Activated naive CD4-positive, alpha-beta T cell treated with anti-CD3 and anti-CD28 coated beads for 36 hours (primary cell): ENCODE results near the gene HNRNPR. TPM values are rescaled to one million over a fixed set of nuclear protein-coding genes. Genes with fewer than 3 reads are reported as not detected.

Source experiments
- CTCF ChIA-PET: fragments of 350-600 bp; sonication (Branson Sonifier 250); formaldehyde crosslinking; loops from one replicate; lab custom pipeline; 2021; ENCODE audit warnings: antibody characterized with exemption; lab: Charles Lee
- DNase-seq: peaks from one replicate; pipeline ENCODE4 v3.0.0-alpha.2; 2020
- H3K27ac Mint-ChIP-seq: one replicate; pipeline ENCODE4 v1.8.0; 2021; ENCODE audit warnings: mild to moderate bottlenecking, mixed read lengths
- H3K27me3 Mint-ChIP-seq: one replicate; pipeline ENCODE4 v1.8.0; 2021; ENCODE audit warnings: low read depth, mixed read lengths
- H3K36me3 Mint-ChIP-seq: one replicate; pipeline ENCODE4 v1.8.0; 2021; ENCODE audit warnings: low read depth, mixed read lengths
- H3K4me1 Mint-ChIP-seq: one replicate; pipeline ENCODE4 v1.8.0; 2021; ENCODE audit warnings: low read depth, mixed read lengths
- H3K4me3 Mint-ChIP-seq: one replicate; pipeline ENCODE4 v1.8.0; 2021; ENCODE audit warnings: mild to moderate bottlenecking, moderate library complexity, mixed read lengths
- H3K9me3 Mint-ChIP-seq: one replicate; pipeline ENCODE4 v1.8.0; 2021; ENCODE audit warnings: mixed read lengths
- intact Hi-C: fragments of 100-400 bp; cut with micrococcal nuclease; formaldehyde crosslinking; loops from one replicate; pipeline ENCODE4 v1.15.1; 2023
- total RNA-seq, 2 experiments: library from RNA; stranded (reverse); gene quantifications; one replicate each; pipeline ENCODE4 v1.2.3, GENCODE V29; 2021

Gene HNRNPR
- total RNA-seq, 2 experiments from 2014 or later: 203 to 208 TPM

DNA sequence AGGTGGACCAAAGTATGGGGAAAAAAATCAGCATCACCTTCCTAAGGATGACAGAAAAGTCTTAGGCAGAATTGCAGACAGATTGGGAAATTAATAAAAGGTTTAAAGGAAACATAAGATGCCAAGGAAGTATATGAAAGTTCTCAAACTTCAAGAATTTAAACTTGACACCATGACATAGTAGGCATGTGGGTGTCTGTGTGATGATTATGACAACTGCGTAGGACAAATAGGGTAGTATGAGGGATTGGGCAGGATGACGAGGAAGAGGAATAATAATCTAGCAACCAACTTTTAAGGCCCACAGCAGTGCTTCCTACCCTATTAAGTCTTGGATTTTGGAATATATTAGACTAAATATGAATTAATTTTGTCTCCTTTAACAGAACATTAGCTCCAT, 52.4 kb downstream of the HNRNPR start:
- no peak for DNase-seq
- no peaks in the 10 kb centered on the region for H3K4me1 Mint-ChIP-seq
- no peak overlapping the region for H3K4me3 Mint-ChIP-seq
- intact Hi-C loops: no loop called here
- CTCF ChIA-PET: no interaction called here
- no peak overlapping the region for H3K27ac Mint-ChIP-seq
- no peaks in the 10 kb centered on the region for H3K27me3 Mint-ChIP-seq
- no peaks in the 10 kb centered on the region for H3K9me3 Mint-ChIP-seq
- peaks cover 6% of the 10 kb centered on the region for H3K36me3 Mint-ChIP-seq

DNA sequence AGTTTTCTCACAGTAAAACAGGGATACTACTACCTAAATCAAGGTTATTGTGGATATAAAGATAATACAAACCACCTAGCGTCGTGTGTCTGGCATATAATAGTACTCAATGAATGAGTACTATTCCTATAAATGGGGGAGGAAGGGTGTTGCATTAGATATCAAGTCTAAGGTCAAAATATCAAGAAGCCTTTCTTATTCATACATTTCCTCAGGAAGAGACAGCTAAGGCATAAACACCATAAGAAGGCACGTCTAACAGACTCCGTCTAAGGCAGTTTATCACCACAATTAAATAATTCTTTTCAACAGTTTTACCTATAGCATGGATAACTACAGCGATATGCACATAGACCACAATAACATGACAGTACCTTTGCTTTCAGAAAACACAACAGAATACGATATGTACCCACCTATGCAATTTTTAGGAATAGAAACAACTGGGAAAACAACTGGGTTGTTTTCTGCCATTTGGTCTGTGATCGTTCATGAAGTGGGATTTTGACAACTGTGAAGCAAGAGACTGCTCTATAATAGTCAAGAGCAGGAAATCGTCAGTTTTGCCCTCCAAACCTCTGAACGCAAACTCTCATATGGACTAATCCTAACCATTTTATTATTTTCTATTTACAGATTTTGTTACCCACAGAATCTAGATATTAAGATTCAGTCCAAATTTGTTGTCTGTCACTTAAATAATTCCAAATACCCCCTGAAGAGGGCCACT, 53.1 kb downstream of the HNRNPR start:
- CTCF ChIA-PET: interaction anchor here (1.2 kb wide), 1 partner anchor 10 kb away, joined by 3 read pairs; no protein-coding TSS in a partner anchor
- Mint-ChIP-seq H3K27me3 (no peaks in the 10 kb centered on the region), H3K9me3 (no peaks in the 10 kb centered on the region), H3K36me3 (peaks cover 6% of the 10 kb centered on the region), H3K27ac (no peak overlapping the region), H3K4me3 (no peak overlapping the region), H3K4me1 (no peaks in the 10 kb centered on the region)
- intact Hi-C loops: no loop called here
- no peak for DNase-seq

DNA sequence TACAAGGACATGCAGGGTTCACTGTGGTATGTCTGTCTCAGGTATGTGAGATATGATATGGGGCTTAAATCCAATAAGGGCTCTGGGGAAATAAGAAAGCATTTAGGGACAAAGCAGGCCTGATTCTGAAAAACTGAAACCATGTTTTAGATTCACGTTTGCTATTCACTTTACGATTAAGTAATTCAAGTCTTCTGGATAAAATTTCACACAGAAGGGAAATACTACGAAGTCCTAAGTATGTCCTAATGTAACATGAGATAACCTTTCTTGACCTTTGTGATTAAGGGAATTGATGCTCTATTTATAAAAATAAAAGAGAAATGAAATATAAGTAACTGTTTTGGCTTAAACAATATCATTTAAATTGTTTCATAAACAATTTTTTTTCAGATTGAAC, 55.4 kb downstream of the HNRNPR start:
- H3K4me1 Mint-ChIP-seq: no peaks in the 10 kb centered on the region
- H3K27ac Mint-ChIP-seq: no peak overlapping the region
- H3K9me3 Mint-ChIP-seq: no peaks in the 10 kb centered on the region
- no peak overlapping the region for H3K4me3 Mint-ChIP-seq
- H3K27me3 Mint-ChIP-seq: no peaks in the 10 kb centered on the region
- intact Hi-C loops: no loop called here
- CTCF ChIA-PET: no interaction called here
- no peak for DNase-seq
- peaks cover 8% of the 10 kb centered on the region for H3K36me3 Mint-ChIP-seq

DNA sequence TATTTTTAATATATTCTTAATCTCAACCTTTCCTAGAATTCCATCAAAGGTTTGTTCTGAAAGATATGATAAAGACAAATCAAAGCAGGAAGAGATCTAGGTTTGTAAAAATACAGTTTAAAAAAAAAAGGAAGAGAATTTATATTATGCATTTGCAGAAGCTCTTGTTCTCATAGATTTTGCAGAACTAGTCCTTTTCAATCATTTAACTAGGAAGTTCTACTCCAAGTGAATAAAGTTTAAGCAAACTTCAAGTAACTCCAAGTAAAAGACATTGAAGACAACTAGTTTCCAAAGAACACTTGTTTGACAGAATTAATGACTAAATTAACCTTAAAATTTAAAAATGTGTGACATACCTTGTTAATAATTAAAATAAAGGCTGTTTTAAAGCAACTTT, 55.9 kb downstream of the HNRNPR start:
- intact Hi-C loops: no loop called here
- Mint-ChIP-seq H3K27me3 (no peaks in the 10 kb centered on the region), H3K9me3 (no peaks in the 10 kb centered on the region), H3K36me3 (peaks cover 8% of the 10 kb centered on the region), H3K4me1 (no peaks in the 10 kb centered on the region), H3K27ac (no peak overlapping the region), H3K4me3 (no peak overlapping the region)
- no peak for DNase-seq
- CTCF ChIA-PET: no interaction called here

DNA sequence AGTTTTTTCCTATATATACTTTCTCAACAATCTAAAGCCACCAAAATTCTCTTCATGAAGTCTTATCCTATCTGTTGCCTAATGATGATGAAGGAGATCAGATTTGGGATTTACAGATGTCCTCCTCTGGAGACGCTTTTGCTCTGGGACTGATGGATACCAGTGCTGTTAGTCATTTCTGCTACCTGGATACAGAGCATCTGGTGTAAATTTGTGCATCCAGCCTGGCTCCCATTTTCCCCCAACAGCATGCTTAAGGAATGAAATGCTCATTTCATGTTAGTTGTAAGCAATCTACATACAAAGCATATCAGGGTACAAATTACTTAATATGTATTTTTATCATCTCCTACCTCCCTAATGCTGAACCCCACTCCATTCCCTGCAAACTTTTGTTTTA, 57.7 kb downstream of the HNRNPR start:
- intact Hi-C loops: no loop called here
- H3K4me1 Mint-ChIP-seq: no peaks in the 10 kb centered on the region
- H3K9me3 Mint-ChIP-seq: no peaks in the 10 kb centered on the region
- CTCF ChIA-PET: no interaction called here
- no peak overlapping the region for H3K27ac Mint-ChIP-seq
- H3K36me3 Mint-ChIP-seq: peaks cover 10% of the 10 kb centered on the region
- no peak overlapping the region for H3K4me3 Mint-ChIP-seq
- DNase-seq: no peak
- H3K27me3 Mint-ChIP-seq: no peaks in the 10 kb centered on the region

DNA sequence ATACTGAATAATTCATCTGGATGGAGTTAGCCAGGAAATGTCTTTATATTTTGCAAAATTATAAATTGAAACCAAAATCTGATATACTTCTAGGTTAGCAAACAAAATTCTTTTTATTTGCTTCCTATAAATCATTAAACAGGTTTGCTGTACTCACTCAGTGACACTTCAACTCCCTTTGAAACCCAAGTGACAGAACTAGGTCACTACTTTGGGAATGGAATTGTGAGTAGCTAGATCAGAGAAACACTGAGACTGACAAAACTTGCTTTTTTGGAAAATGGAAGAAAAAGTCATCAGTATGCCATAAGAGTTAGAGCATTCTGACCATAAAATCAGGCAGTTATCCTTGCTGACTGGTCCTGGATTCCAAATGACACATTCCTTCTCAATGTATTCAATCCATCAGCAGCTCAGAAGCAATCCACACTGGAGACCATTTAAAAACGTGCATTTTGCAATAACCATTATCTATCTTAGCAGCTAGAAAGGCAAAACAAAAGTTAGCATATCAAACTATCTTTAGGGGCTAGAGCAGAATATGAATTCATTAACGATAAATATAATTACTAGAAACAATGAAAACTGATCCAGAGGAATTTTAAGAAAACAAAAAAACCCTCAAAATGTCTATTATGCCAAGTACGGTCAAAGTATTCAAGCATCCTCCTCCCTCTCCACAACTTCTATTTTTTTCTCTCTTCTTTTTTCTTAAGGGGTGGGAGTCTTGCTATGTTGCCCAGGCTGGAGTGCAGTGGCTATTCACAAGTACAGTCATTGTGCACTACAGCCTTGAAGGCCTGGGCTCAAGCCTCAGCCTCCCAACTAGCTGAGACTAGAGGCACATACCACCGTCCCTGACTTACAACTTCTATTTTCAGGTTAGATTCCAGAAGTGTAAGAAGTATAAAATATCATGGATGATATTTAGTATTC, 60.1 kb downstream of the HNRNPR start:
- Mint-ChIP-seq H3K9me3 (no peaks in the 10 kb centered on the region), H3K4me1 (no peaks in the 10 kb centered on the region), H3K27me3 (no peaks in the 10 kb centered on the region), H3K27ac (no peak overlapping the region), H3K36me3 (peaks cover 12% of the 10 kb centered on the region), H3K4me3 (no peak overlapping the region)
- intact Hi-C loops: no loop called here
- CTCF ChIA-PET: interaction anchor here (0.6 to 1.1 kb wide), 3 partner anchors 99 to 1398 kb away, joined by 3 to 4 read pairs (median 4); no protein-coding TSS in a partner anchor
- DNase-seq: no peak

DNA sequence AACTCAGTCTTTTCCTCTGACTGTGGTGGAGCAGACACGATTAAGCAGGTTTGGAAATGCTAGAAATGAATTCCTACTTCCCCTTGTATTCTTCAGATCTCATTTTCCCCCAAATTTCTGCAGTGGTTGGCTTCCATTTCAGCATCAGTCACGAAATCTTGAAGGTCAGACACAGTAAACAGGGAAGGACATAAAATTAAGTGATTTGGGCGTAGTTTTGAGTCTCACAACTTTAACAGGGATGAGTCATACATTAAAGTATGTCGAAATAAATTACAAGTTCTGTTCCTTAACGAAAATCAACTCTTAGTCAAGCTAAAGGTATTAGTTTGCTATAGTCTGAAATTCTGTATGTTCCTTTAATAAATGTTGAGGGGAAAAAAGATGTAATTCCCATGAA, 61.1 kb downstream of the HNRNPR start:
- Mint-ChIP-seq H3K36me3 (peaks cover 12% of the 10 kb centered on the region), H3K9me3 (no peaks in the 10 kb centered on the region), H3K4me1 (no peaks in the 10 kb centered on the region), H3K4me3 (no peak overlapping the region), H3K27me3 (no peaks in the 10 kb centered on the region), H3K27ac (no peak overlapping the region)
- DNase-seq: no peak
- intact Hi-C loops: no loop called here
- CTCF ChIA-PET: interaction anchor here (0.6 to 1.1 kb wide), 2 partner anchors 98 to 1399 kb away, joined by 4 read pairs; no protein-coding TSS in a partner anchor

DNA sequence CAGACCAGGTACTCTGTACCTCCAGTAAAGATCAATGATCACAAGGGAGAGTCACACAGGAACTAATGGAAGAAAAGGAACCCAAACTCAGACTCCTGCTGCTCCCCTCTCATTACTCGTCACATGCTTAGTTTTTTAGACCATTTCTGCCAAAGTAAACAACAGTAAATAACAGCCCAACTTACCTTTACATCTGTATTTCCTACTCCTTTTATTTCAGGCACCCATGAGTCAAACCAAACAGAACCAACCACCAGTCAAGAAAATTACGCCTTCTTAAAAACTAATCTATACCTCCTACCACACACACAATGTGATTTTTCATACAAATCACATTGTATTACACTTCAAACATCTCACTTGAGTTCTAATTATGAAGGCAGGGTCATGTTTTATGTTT, 65.4 kb downstream of the HNRNPR start:
- intact Hi-C loops: no loop called here
- DNase-seq: no peak

DNA sequence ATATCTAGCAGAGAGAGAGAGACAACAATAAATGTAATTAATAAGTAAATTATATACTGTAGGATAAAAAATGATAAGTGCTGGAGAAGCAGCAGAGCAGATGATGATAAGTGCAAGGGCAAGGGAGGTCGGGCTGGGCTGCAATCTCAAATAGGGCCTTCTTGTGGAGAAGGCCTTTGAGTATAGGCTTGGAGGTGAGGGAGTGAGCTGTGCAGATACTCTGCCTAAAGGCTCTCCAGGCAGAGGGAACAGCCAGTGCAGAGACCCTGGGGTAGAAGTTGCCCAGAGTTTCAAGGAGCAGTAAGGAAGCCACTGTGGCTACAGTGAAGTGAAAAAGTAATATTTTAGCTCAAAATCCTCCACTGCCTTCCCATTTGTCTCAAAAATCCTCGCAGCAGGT, 67.6 kb downstream of the HNRNPR start:
- H3K9me3 Mint-ChIP-seq: no peaks in the 10 kb centered on the region
- CTCF ChIA-PET: interaction anchor here (0.6 kb wide), 1 partner anchor 63 kb away, joined by 3 read pairs; no protein-coding TSS in a partner anchor
- no peak overlapping the region for H3K4me3 Mint-ChIP-seq

More for the DNA sequence above, 65.4 kb downstream of the HNRNPR start:
- Mint-ChIP-seq H3K4me3 (no peak overlapping the region), H3K9me3 (no peaks in the 10 kb centered on the region), H3K27ac (no peak overlapping the region), H3K27me3 (peaks cover 6% of the 10 kb centered on the region), H3K36me3 (peaks cover 5% of the 10 kb centered on the region), H3K4me1 (no peaks in the 10 kb centered on the region)
- CTCF ChIA-PET: no interaction called here

DNA sequence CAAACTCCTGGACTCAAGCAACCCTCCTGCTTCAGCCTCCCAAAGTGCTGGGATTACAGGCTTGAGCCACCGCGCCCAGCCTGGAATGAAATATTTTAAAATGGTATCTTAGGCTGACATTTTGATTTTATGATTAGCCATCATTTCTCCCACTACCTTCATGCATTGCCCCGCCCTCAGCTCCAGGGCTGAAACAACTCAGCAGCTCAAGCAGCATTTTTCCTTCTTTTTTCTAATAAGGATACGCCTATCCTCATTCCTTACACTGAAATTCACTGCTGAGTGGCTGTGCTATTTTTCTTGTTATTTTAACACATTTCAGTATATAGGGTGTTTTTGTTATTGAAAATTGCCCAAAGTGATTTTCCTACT, 70.0 kb downstream of the HNRNPR start:
- CTCF ChIA-PET: interaction anchor here (1.5 kb wide), 1 partner anchor 13 kb away, joined by 3 read pairs; no protein-coding TSS in a partner anchor
- intact Hi-C loops: no loop called here
- no peaks in the 10 kb centered on the region for H3K4me1 Mint-ChIP-seq

More for the DNA sequence above, 67.6 kb downstream of the HNRNPR start:
- no peak for DNase-seq
- H3K4me1 Mint-ChIP-seq: no peaks in the 10 kb centered on the region
- peaks cover 3% of the 10 kb centered on the region for H3K36me3 Mint-ChIP-seq
- H3K27ac Mint-ChIP-seq: no peak overlapping the region
- peaks cover 16% of the 10 kb centered on the region for H3K27me3 Mint-ChIP-seq
- intact Hi-C loops: no loop called here

DNA sequence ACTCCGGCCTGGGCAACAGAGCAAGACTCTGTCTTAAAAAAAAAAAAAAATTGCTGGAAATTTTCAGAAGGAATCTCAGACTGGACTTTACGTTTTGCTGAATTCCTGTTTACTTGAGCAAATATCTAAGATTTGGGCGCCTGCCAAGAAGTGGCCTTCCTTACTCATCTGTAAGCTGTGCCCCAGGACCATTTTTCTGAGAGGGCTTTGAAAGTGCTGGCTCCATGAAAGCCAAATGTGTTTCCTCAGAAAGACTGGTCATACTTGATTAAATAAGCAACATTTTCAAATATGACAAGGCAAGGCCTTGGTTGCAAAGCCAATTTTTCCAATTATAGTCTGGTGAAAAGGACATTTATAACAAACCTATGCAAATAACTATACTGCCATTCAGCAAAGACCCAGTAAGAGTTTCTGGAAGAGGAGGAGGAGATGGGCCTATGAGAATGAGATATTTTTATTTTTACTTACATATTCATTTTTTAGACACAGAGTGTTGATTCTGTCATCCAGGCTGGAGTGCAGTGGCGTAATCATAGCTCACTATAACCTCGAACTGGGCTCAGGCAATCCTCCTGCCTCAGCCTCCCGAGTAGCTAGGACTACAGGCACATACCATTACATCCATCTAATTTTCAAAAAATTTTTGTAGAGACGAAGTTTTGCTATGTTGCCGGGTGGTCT, 70.5 kb downstream of the HNRNPR start:
- intact Hi-C loops: no loop called here
- CTCF ChIA-PET: interaction anchor here (0.7 to 1.5 kb wide), 2 partner anchors 13 to 171 kb away, joined by 3 to 4 read pairs; no protein-coding TSS in a partner anchor
- Mint-ChIP-seq H3K4me1 (no peaks in the 10 kb centered on the region), H3K4me3 (no peak overlapping the region), H3K9me3 (no peaks in the 10 kb centered on the region), H3K27ac (no peak overlapping the region), H3K36me3 (no peaks in the 10 kb centered on the region), H3K27me3 (peaks cover 21% of the 10 kb centered on the region)
- no peak for DNase-seq

More for the DNA sequence above, 70.0 kb downstream of the HNRNPR start:
- no peak overlapping the region for H3K27ac Mint-ChIP-seq
- no peaks in the 10 kb centered on the region for H3K36me3 Mint-ChIP-seq
- no peaks in the 10 kb centered on the region for H3K9me3 Mint-ChIP-seq
- H3K27me3 Mint-ChIP-seq: peaks cover 21% of the 10 kb centered on the region
- H3K4me3 Mint-ChIP-seq: no peak overlapping the region
- DNase-seq: no peak

DNA sequence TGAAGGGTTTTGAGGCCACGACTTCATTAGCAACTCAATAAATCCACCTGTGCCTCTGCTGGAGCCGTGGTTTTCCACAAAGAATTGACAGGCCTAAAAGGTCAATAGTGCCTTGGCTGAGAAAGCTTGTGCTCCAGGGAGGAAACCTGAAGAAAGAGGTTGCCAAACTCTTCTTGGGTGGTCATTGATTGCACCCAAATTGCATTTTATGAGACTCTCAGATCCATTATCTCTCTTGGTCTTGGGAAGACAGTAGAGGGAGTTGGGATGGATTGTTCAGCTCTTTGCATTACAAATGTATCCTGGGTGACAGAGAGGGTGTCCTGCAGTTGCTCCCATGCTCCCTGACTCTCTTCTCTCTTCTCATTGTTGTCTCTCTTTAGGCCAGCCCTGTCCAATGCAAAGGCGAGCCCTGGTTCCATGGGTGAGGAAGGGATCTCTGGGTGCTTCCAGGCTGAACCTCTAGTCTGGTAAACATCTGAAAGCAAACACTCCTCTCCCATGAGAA, 80.7 kb downstream of the HNRNPR start:
- Mint-ChIP-seq H3K4me1 (no peaks in the 10 kb centered on the region), H3K9me3 (no peaks in the 10 kb centered on the region), H3K4me3 (no peak overlapping the region), H3K36me3 (no peaks in the 10 kb centered on the region), H3K27ac (no peak overlapping the region), H3K27me3 (no peaks in the 10 kb centered on the region)
- intact Hi-C loops: no loop called here
- no peak for DNase-seq
- CTCF ChIA-PET: interaction anchor here (0.7 kb wide), 1 partner anchor 202 kb away, joined by 5 read pairs; no protein-coding TSS in a partner anchor
